ENCODE data around the gene LRRC39.
A peak's percentile ranks its signal among the peaks of the same experiment; 100 is the strongest.

The LRRC39 gene

DNA sequence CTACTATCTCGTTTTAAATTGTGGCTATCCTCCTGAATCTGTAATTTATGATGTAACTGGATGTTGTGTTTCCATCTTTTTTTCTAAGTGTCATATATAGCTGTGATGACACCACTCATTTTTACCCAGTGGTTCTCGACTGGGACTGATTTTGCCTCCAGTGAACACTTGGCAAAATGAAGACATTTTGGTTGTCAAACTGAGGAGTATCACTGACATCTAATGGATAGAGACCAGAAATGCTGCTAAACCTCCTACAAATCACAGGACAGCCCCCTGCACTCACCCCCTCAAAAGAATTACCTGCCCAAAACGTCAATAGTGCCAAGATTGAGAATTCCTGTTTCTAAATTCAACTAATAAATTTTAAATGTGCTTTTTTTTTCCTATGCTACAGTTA, 43.2 kb downstream of the LRRC39 start:
- H3K4me1 ChIP-seq, result peaks cover 12% of the 10 kb centered on the region
- H3K27me3 ChIP-seq (ENCODE audit: low read depth), result no peaks in the 10 kb centered on the region
- no peak for DNase-seq (ENCODE audit: low spot score in 2 of 2)
- no peak overlapping the region for H3K4me3 ChIP-seq
- H3K9me3 ChIP-seq, result no peaks in the 10 kb centered on the region
- in situ Hi-C loops (cut with MboI; ENCODE audit: low sequenced_read_pairs), result no loop called here
- H3K36me3 ChIP-seq (replicated peaks), result peaks cover 27% of the 10 kb centered on the region

DNA sequence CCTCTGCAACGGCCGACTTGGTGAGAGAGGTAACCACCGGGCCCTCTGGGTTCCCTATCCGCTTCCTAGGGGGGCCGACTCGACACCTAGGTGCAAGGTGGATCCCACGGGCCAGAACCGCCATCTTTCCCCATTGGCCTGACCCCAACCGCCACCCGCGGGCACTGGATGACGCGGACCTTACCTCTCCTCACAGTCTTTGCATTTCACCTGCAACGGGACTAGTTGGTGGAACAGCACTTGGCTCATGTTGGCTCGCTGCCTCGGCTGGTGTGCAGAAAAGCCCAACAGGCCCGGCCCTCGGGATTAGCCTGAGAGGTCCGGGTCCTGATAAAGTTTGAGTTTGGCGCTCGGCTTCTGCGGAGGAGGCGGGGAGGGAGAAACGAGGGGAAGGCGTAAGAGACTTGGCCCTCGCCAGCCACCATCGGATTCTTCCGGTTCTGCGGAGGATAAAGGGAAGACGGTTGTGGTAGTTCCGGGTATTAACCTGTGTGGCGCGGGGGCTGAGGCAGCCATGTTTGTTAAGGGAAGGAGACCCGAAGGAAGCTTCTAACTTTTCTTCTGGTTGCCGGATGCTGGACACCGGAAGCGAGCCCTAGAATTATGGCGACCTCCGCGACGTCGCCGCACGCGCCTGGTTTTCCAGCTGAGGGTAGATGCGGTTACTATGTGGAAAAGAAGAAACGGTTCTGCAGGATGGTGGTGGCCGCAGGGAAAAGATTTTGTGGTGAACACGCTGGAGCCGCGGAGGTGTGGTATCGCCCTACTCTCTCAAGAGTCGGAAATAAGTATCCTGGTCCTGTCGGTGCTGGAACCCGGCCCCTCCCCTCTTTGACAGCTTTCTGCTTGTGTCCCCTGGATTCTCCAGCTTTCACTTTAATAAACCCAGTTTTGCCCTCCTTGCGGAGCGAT, 45.2 kb downstream of the LRRC39 start, which contains the start of the genes SASS6 and TRMT13:
SASS6 (minus strand) TSS at position 365 of the 912 bp plus-strand sequence; CDS start at position 249, 116 bp downstream.
TRMT13 (plus strand) TSS at position 598 of the 912 bp plus-strand sequence; CDS start at position 604, 6 bp downstream.
- peak; percentile 97 to 98 for DNase-seq (ENCODE audit: low spot score in 2 of 2)
- peak within 1 kb of the TSS; percentile 76 for H3K4me3 ChIP-seq
- H3K9me3 ChIP-seq, result no peaks in the 10 kb centered on the region
- peaks cover 12% of the 10 kb centered on the region for H3K4me1 ChIP-seq
- H3K36me3 ChIP-seq (replicated peaks), result peaks cover 15% of the 10 kb centered on the region
- in situ Hi-C loops (cut with MboI; ENCODE audit: low sequenced_read_pairs), result no loop called here
- H3K27me3 ChIP-seq (ENCODE audit: low read depth), result no peaks in the 10 kb centered on the region

DNA sequence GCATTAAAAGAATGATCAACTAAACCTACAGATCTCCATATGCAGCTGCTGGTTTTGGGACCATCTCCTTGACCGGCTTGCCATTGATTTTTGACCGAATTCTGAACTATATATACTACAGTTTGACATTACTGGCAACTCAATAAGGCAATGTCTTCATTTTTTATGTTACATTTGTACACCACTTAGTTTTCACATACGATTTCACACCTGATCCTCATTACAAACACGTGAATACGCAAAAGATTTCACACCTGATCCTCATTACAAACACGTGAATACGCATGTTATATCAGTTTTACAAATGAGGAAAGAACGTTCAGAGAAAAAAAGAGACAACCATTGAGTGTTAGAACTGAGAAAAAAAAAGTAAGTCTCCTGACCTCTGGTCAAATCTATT, 46.4 kb downstream of the LRRC39 start:
- Histone ChIP-seq H3K4me3 (peak overlapping the region; percentile 76), H3K27me3 (ENCODE audit: low read depth) (no peaks in the 10 kb centered on the region), H3K4me1 (peaks cover 12% of the 10 kb centered on the region), H3K9me3 (no peaks in the 10 kb centered on the region), H3K36me3 (replicated peaks) (peaks cover 6% of the 10 kb centered on the region)
- no peak for DNase-seq (ENCODE audit: low spot score in 2 of 2)
- in situ Hi-C loops (cut with MboI; ENCODE audit: low sequenced_read_pairs), result no loop called here

DNA sequence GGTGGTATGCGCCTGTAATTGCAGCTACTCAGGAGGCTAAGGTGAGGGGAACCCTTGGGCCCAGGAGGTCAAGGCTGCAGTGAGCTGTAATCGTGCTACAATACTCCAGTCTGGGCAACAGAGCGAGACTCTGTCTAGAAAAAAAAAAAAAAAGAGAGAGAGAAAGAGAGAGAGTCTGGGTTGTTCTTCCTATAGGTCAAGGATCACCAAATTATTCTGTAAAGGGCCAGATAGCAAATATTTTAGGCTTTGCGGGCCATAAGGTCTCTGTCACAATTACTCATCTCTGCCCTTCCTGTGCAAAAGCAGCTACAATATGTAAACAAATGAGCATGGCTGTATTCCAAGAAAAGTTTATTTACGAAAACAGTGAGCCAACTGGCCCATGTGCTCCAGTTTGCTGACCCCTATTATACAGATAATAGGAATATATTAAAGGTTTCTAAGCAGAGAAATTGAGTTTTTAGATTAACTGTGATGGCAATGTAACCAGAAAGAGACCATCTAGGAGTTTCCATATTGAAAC, 47.4 kb downstream of the LRRC39 start:
- H3K4me3 ChIP-seq, result no peak overlapping the region
- H3K9me3 ChIP-seq, result no peaks in the 10 kb centered on the region
- in situ Hi-C loops (cut with MboI; ENCODE audit: low sequenced_read_pairs), result no loop called here
- DNase-seq (ENCODE audit: low spot score in 2 of 2), result no peak
- H3K4me1 ChIP-seq, result peaks cover 12% of the 10 kb centered on the region
- no peaks in the 10 kb centered on the region for H3K27me3 ChIP-seq (ENCODE audit: low read depth)
- H3K36me3 ChIP-seq (replicated peaks), result peaks cover 12% of the 10 kb centered on the region

DNA sequence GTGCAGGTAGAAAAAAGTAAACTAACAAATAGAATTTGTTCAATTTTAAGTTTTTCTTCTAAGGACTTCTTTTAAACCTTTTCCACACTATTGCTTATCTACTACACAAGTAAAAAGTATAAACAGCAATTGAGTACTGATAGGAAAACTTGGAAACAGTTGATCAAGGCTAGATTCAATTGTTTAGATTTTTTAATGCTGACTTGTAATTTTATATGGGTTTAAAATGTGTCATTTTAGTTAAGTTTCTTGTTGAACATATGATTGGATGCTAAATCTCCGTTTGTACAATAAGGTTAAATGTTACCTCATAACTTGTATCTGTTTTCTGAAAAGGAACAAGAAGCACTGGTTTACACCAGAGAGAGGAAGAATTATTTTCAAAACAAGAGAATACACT, 50.8 kb downstream of the LRRC39 start:
- Histone ChIP-seq H3K4me3 (no peak overlapping the region), H3K36me3 (replicated peaks) (peaks cover 17% of the 10 kb centered on the region), H3K4me1 (peaks cover 4% of the 10 kb centered on the region; the same call in 1 of the 2 replicates), H3K9me3 (no peaks in the 10 kb centered on the region), H3K27me3 (ENCODE audit: low read depth) (no peaks in the 10 kb centered on the region)
- no peak for DNase-seq (ENCODE audit: low spot score in 2 of 2)
- in situ Hi-C loops (cut with MboI; ENCODE audit: low sequenced_read_pairs), result no loop called here

DNA sequence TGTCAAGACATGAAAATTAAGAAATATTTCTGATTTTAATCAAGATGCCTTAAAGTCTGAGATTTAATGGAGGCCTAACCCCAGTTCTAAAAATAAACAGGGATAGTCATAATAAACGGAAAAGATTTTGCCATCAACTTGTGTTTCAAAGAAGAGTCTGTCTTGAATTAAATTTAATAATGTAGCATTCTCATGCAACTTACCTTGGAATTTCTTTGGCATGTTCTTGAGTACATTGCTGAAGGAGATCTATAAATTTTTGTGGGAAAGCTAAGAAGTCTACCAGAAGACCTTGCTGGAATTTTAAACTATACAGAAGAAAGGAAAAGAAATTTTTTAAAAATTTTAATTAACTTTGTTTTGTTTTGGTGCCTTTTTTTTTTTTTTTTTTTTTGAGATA, 55.9 kb downstream of the LRRC39 start:
- no peak overlapping the region for H3K4me3 ChIP-seq
- in situ Hi-C loops (cut with MboI; ENCODE audit: low sequenced_read_pairs), result no loop called here
- H3K9me3 ChIP-seq, result no peaks in the 10 kb centered on the region
- peaks cover 38% of the 10 kb centered on the region for H3K36me3 ChIP-seq (replicated peaks)
- no peaks in the 10 kb centered on the region for H3K27me3 ChIP-seq (ENCODE audit: low read depth)
- H3K4me1 ChIP-seq, result no peaks in the 10 kb centered on the region
- no peak for DNase-seq (ENCODE audit: low spot score in 2 of 2)

DNA sequence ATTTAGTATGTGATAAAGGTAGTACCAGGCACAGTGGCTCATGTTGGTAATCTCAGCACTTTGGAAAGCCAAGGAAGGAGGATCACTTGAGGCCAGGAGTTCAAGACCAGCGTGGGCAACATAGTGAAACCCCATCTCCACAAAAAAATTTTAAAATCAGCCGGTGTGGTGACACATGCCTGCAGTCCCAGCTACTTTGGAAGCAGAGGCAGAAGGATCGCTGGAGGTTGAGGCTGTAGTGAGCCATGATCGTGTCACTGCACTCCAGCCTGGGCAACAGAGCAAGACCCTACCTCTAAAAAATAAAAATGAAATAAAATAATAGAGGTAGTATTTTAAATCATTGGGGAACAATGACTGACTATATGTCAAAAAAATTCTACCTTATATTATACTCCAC, 62.5 kb downstream of the LRRC39 start:
- Histone ChIP-seq H3K4me1 (no peaks in the 10 kb centered on the region), H3K27me3 (ENCODE audit: low read depth) (no peaks in the 10 kb centered on the region), H3K4me3 (no peak overlapping the region), H3K9me3 (no peaks in the 10 kb centered on the region), H3K36me3 (replicated peaks) (peaks cover 30% of the 10 kb centered on the region)
- in situ Hi-C loops (cut with MboI; ENCODE audit: low sequenced_read_pairs), result no loop called here
- no peak for DNase-seq (ENCODE audit: low spot score in 2 of 2)

DNA sequence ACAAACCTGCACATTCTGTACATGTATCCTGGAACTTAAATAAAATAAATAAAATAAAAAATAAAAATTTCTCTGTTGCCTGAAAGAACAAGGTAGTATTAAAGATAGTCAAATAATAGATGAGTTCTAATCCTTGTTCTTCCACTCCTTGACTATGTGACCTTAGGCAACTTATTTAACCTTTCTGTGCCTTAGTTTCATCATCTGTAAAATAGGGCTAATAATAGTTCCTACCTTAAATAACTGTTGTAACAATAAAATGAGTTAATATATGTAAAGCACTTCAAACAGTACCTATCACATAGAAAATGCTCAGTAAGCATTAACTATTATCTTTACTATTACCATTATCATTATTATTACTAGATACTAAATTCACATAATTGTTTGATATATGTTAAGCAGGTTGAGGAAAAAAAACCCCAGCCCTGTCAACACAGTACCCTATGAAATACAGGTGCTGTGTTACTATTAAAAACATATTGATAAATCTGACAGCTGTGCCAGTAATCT, 68.4 kb downstream of the LRRC39 start:
- Histone ChIP-seq H3K36me3 (replicated peaks) (peaks cover 15% of the 10 kb centered on the region), H3K4me3 (no peak overlapping the region), H3K27me3 (ENCODE audit: low read depth) (no peaks in the 10 kb centered on the region), H3K9me3 (no peaks in the 10 kb centered on the region), H3K4me1 (no peaks in the 10 kb centered on the region)
- DNase-seq (ENCODE audit: low spot score in 2 of 2), result no peak
- in situ Hi-C loops (cut with MboI; ENCODE audit: low sequenced_read_pairs), result no loop called here

DNA sequence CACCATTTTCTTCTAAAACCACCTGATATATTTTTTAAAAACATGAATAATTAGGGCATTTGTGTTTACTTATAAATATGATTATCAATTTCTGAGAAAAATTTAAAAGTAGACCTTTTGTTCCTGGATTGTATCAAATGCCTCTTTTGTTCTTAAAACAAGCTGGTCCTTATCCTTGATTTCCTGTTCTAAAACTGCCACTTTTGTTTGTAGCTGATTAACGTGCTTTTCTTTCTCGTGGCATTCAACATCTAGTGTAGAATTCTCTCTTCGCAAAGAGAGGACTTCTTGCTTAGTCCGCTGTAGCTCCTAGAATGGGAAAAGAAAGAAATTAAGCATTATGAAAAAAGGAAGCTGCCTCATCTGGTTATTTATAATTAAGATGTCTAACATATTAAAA, 70.4 kb downstream of the LRRC39 start:
- in situ Hi-C loops (cut with MboI; ENCODE audit: low sequenced_read_pairs), result no loop called here
- Histone ChIP-seq H3K4me3 (no peak overlapping the region), H3K36me3 (replicated peaks) (peaks cover 32% of the 10 kb centered on the region), H3K27me3 (ENCODE audit: low read depth) (no peaks in the 10 kb centered on the region), H3K9me3 (no peaks in the 10 kb centered on the region), H3K4me1 (no peaks in the 10 kb centered on the region)
- no peak for DNase-seq (ENCODE audit: low spot score in 2 of 2)

DNA sequence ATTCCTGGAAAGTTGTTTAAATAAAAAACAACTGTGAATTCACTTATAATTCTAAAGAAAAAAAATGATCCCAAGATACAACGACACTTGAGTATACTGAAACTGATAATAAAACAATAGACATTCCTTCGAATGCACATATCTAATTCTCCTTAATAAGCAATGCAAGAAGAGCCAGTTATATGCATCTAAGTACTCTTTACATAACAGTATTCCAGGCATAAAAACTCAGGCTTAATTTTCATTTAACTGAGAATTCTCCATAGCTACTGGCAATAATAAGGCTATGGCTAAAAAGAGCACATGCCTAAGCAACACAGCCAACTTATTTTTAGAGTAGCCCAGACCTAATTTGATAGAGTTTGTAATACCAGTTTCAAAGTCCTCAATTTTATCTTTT, 76.5 kb downstream of the LRRC39 start:
- H3K4me3 ChIP-seq, result no peak overlapping the region
- no peaks in the 10 kb centered on the region for H3K27me3 ChIP-seq (ENCODE audit: low read depth)
- H3K36me3 ChIP-seq (replicated peaks), result peaks cover 52% of the 10 kb centered on the region
- no peak for DNase-seq (ENCODE audit: low spot score in 2 of 2)
- in situ Hi-C loops (cut with MboI; ENCODE audit: low sequenced_read_pairs), result no loop called here
- H3K9me3 ChIP-seq, result no peaks in the 10 kb centered on the region
- H3K4me1 ChIP-seq, result no peaks in the 10 kb centered on the region

DNA sequence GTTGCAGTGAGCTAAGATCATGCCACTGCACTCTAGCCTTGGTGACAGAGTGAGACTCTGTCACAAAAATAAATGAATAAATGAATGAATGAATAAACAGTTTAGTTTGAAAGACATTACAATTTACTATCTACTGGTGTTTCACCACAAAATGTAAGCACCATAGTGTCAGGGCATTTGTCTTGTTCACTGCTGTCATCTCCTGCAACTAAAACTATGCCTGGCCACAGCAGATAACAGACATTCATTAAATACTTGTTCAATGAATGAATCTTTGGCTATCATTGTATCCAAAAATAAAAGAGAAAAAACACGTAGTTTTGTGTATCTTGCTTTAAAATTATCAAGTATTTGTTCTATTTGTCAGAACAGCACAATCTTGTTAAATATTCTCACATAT, 77.9 kb downstream of the LRRC39 start:
- Histone ChIP-seq H3K4me1 (no peaks in the 10 kb centered on the region), H3K36me3 (replicated peaks) (peaks cover 53% of the 10 kb centered on the region), H3K4me3 (no peak overlapping the region), H3K9me3 (no peaks in the 10 kb centered on the region), H3K27me3 (ENCODE audit: low read depth) (no peaks in the 10 kb centered on the region)
- in situ Hi-C loops (cut with MboI; ENCODE audit: low sequenced_read_pairs), result no loop called here
- DNase-seq (ENCODE audit: low spot score in 2 of 2), result no peak

All from HAP-1 (cell line).